Measurements from ENCODE around the gene MAPK7. TPM values are rescaled to one million over a fixed set of nuclear protein-coding genes. Genes with fewer than 3 reads are reported as not detected.

The MAPK7 gene
- total RNA-seq, 4 donors from 2014 or later, result 11.4 to 24.3 (median 17.1) TPM

GRCh38 chr17:19399750-19400450 lies 21.6 kb downstream of the MAPK7 start:
- no peak for TF ChIP-seq CTCF (IDR thresholded peaks at IDR 0.05; ENCODE audit: low read depth)

GRCh38 chr17:19401321-19402010 lies 23.2 kb downstream of the MAPK7 start:
- no peak for TF ChIP-seq CTCF (IDR thresholded peaks at IDR 0.05; ENCODE audit: low read depth)

DNA sequence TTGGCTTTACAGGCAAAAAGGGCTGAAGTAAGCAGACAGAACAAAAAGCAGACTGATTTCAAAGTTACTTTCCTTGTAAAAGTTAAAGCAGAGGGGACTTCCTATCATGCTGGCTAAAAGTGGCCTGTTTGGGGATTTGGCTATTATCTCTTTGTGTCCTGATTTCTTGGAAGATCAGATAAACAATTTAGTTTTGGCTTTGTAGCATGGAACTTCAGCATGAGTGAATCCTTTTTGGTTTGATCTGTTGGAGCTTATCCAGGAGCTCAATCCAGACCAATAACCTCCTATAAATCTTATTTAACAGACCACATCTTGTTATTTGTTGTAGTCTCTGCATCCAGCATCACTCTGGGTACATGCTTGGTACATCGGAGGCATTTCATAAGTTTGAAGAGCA lies 23.9 kb downstream of the MAPK7 start:
- no peak for TF ChIP-seq CTCF (IDR thresholded peaks at IDR 0.05; ENCODE audit: low read depth)

DNA sequence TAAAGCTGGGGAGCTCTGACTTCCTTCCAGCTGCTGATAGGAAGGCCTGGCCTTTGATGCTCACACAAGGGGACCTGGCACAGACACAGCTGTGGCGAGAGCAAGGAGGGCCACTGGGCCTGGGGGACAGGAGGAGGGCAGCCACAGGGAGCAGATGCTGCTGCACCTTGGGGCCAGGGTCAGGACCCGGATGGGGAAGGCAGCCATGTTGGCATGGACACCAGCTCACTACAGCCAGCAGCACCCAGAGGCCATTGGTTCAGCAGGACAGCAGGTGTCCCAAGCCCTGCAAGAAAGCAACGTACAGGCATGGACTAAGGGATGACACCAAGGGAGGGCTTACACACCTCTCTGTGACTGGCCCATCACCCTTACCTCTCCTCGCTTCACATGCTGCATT lies 24.7 kb downstream of the MAPK7 start:
- TF ChIP-seq CTCF (IDR thresholded peaks at IDR 0.05; ENCODE audit: low read depth), result no peak

- TF ChIP-seq CTCF (IDR thresholded peaks at IDR 0.05; ENCODE audit: low read depth), result no peak
Observed at GRCh38 chr17:19404264-19404663, 26.0 kb downstream of the MAPK7 start.

GRCh38 chr17:19405114-19405513 lies 26.8 kb downstream of the MAPK7 start:
- TF ChIP-seq CTCF (IDR thresholded peaks at IDR 0.05; ENCODE audit: low read depth), result no peak

GRCh38 chr17:19407601-19408345 lies 29.5 kb downstream of the MAPK7 start:
- no peak for TF ChIP-seq CTCF (IDR thresholded peaks at IDR 0.05; ENCODE audit: low read depth)

Measured in subcutaneous adipose tissue (tissue), 4 donors.